GM12891 (cell line): ENCODE results near the gene GLOD5.

ENCODE experiments used
- PAX5 ChIP-seq: IDR thresholded peaks from 2 replicates; pipeline ENCODE4 v1.6.1; 2011; ENCODE audit warnings: low read length, moderate library complexity, mild to moderate bottlenecking; ENCODE audit not compliant: insufficient read depth, severe bottlenecking
- POLR2A ChIP-seq: IDR thresholded peaks from 2 replicates; pipeline ENCODE4 v1.6.1; 2011; ENCODE audit warnings: low read depth, low read length, control low read depth
- POLR2AphosphoS5 ChIP-seq: IDR thresholded peaks from 2 replicates; pipeline ENCODE4 v1.6.1; 2011; ENCODE audit warnings: low read depth, low read length, control low read depth
- POU2F2 ChIP-seq: IDR thresholded peaks from 2 replicates; pipeline ENCODE4 v1.6.1; 2011; ENCODE audit warnings: low read depth, mild to moderate bottlenecking, control low read depth, low read length, moderate library complexity
- SPI1 ChIP-seq: IDR thresholded peaks from 2 replicates; pipeline ENCODE4 v1.6.1; 2011; ENCODE audit warnings: low read depth, low read length, control low read depth
- TAF1 ChIP-seq: IDR thresholded peaks from 2 replicates; pipeline ENCODE4 v1.6.1; 2011; ENCODE audit warnings: low read depth, low read length, control low read depth

DNA sequence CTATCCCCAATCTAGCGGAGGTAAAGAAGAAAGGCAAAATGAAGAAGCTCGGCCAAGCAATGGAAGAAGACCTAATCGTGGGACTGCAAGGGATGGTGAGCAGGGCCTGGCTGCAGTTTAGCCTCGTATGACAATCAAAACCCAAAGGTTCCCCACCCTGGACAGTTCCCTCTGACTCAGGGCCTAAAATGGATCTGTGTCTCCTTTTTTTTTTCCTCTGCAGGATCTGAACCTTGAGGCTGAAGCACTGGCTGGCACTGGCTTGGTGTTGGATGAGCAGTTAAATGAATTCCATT is 41.3 kb downstream of the GLOD5 start:
- TF ChIP-seq POLR2A (no peak), TAF1 (no peak), POLR2AphosphoS5 (no peak), POU2F2 (no peak), PAX5 (no peak), SPI1 (no peak)
